Colonic mucosa (tissue), 4 donors: ENCODE measurements around the gene THRA. TPM values are rescaled to one million over a fixed set of nuclear protein-coding genes. Genes with fewer than 3 reads are reported as not detected.

Source experiments
- DNase-seq: peaks from one replicate; pipeline ENCODE4 v3.0.0-alpha.2; 2020
- H3K27ac ChIP-seq: fragments of 200-600 bp; one replicate; pipeline ENCODE4 v1.8.0; 2021
- H3K27me3 ChIP-seq: fragments of 200-600 bp; one replicate; pipeline ENCODE4 v1.8.0; 2021
- H3K36me3 ChIP-seq: fragments of 200-600 bp; one replicate; pipeline ENCODE4 v1.8.0; 2021
- H3K4me1 ChIP-seq: fragments of 200-600 bp; one replicate; pipeline ENCODE4 v1.8.0; 2021; ENCODE audit warnings: mild to moderate bottlenecking
- H3K4me3 ChIP-seq: fragments of 200-600 bp; one replicate; pipeline ENCODE4 v1.8.0; 2021
- H3K9ac ChIP-seq, 2 donors: one replicate each; pipeline ENCODE4 v1.7.0; 2013; ENCODE audit warnings: control low read depth in 2 of 2, low read depth in 2 of 2, low read length in 2 of 2
- H3K9me3 ChIP-seq: fragments of 200-600 bp; one replicate; pipeline ENCODE4 v1.8.0; 2021
- CTCF ChIP-seq: fragments of 200-600 bp; IDR thresholded peaks from one replicate; pipeline ENCODE4 v1.8.0; 2022; ENCODE audit warnings: antibody characterized with exemption, mild to moderate bottlenecking
- intact Hi-C: fragments of 100-400 bp; cut with DNase I; formaldehyde crosslinking; loops from one replicate; pipeline ENCODE4 v1.14.1; 2022
- total RNA-seq, 2 donors: library from RNA; stranded (reverse); fragmentation: NEBNext Ultra II Directional in 1 of 2; extraction: Animal tissue kit (Norgen Biotek cat#: 25700) in 1 of 2; gene quantifications; one replicate each; pipeline ENCODE4 v1.2.1, GENCODE V29; 2021
- donor health status: healthy.
- donor health status: DM: no; HTN: no; CAD: no.
- donor health status: DM: no; HTN: no; CAD: no.

THRA gene
- total RNA-seq, 2 donors from 2014 or later: 40.3 to 44.5 TPM

- TF ChIP-seq CTCF: no peak
- no peak for DNase-seq
- Histone ChIP-seq H3K36me3 (no peaks in the 10 kb centered on the region), H3K9me3 (no peaks in the 10 kb centered on the region), H3K4me1 (no peaks in the 10 kb centered on the region), H3K9ac (no peak overlapping the region), H3K4me3 (no peak overlapping the region), H3K27me3 (no peaks in the 10 kb centered on the region), H3K27ac (no peak overlapping the region)
- intact Hi-C loops: no loop called here
These were observed 21.6 kb upstream of the THRA start for GRCh38 chr17:40041196-40041595.

- peaks cover 3% of the 10 kb centered on the region for H3K4me1 ChIP-seq
- intact Hi-C loops: loop anchor here (10.0 kb wide), 1 partner anchor 108 kb away; no protein-coding TSS in a partner anchor
These were observed 6.3 kb upstream of the THRA start for GRCh38 chr17:40056379-40057015.

GRCh38 chr17:40058186-40058784, 4.5 kb upstream of the THRA start:
- no peaks in the 10 kb centered on the region for H3K9me3 ChIP-seq
- H3K4me3 ChIP-seq: no peak overlapping the region
- H3K27ac ChIP-seq: peak overlapping the region; percentile 55
- no peaks in the 10 kb centered on the region for H3K36me3 ChIP-seq
- no peak overlapping the region for H3K9ac ChIP-seq
- no peak for DNase-seq
- no peaks in the 10 kb centered on the region for H3K27me3 ChIP-seq
- intact Hi-C loops: loop anchor here (10.0 kb wide), 1 partner anchor 107 kb away; no protein-coding TSS in a partner anchor
- H3K4me1 ChIP-seq: peaks cover 2% of the 10 kb centered on the region
- no peak for TF ChIP-seq CTCF

More at GRCh38 chr17:40056379-40057015, 6.3 kb upstream of the THRA start:
- TF ChIP-seq CTCF: no peak
- Histone ChIP-seq H3K36me3 (peaks cover 4% of the 10 kb centered on the region), H3K27ac (no peak overlapping the region), H3K9ac (no peak overlapping the region), H3K9me3 (no peaks in the 10 kb centered on the region), H3K27me3 (no peaks in the 10 kb centered on the region), H3K4me3 (no peak overlapping the region)
- no peak for DNase-seq

- Histone ChIP-seq H3K36me3 (no peaks in the 10 kb centered on the region), H3K9me3 (no peaks in the 10 kb centered on the region), H3K4me1 (no peaks in the 10 kb centered on the region), H3K27me3 (no peaks in the 10 kb centered on the region), H3K27ac (peak overlapping the region; percentile 55), H3K9ac (no peak overlapping the region), H3K4me3 (no peak overlapping the region)
- no peak for TF ChIP-seq CTCF
- DNase-seq: no peak
- intact Hi-C loops: loop anchor here (10.0 kb wide), 1 partner anchor 106 kb away; no protein-coding TSS in a partner anchor
These were observed 3.9 kb upstream of the THRA start for GRCh38 chr17:40058865-40059264.

GRCh38 chr17:40059729-40060475, 2.9 kb upstream of the THRA start:
- H3K9ac ChIP-seq: no peak overlapping the region
- H3K27me3 ChIP-seq: no peaks in the 10 kb centered on the region
- no peaks in the 10 kb centered on the region for H3K9me3 ChIP-seq
- intact Hi-C loops: loop anchor here (5.0 to 10.0 kb wide), 3 partner anchors 37 to 105 kb away; no protein-coding TSS in a partner anchor
- TF ChIP-seq CTCF: no peak
- no peaks in the 10 kb centered on the region for H3K36me3 ChIP-seq
- no peak overlapping the region for H3K27ac ChIP-seq
- DNase-seq: no peak
- H3K4me3 ChIP-seq: no peak overlapping the region
- H3K4me1 ChIP-seq: peaks cover 10% of the 10 kb centered on the region
